ENCODE data around the gene LRBA. TPM values are rescaled to one million over a fixed set of nuclear protein-coding genes. Genes with fewer than 3 reads are reported as not detected.

The LRBA gene
- total and polyA plus RNA-seq, 4 donors = 11.8 to 149 (median 34.2) TPM

- TF ChIP-seq, protein P1, sequence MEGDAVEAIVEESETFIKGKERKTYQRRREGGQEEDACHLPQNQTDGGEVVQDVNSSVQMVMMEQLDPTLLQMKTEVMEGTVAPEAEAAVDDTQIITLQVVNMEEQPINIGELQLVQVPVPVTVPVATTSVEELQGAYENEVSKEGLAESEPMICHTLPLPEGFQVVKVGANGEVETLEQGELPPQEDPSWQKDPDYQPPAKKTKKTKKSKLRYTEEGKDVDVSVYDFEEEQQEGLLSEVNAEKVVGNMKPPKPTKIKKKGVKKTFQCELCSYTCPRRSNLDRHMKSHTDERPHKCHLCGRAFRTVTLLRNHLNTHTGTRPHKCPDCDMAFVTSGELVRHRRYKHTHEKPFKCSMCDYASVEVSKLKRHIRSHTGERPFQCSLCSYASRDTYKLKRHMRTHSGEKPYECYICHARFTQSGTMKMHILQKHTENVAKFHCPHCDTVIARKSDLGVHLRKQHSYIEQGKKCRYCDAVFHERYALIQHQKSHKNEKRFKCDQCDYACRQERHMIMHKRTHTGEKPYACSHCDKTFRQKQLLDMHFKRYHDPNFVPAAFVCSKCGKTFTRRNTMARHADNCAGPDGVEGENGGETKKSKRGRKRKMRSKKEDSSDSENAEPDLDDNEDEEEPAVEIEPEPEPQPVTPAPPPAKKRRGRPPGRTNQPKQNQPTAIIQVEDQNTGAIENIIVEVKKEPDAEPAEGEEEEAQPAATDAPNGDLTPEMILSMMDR (IDR thresholded peaks at IDR 0.05; ENCODE audit: control extremely low read depth, extremely low read depth) = no peak
- no peak overlapping the region for H3K27ac ChIP-seq (ENCODE audit: low read depth in 1 of 2, low read length in 1 of 2)
- peaks cover 4 to 13% (median 5%) of the 10 kb centered on the region in 4 donors for H3K36me3 ChIP-seq (ENCODE audit: control insufficient read depth in 4 of 4, insufficient read depth in 4 of 4, low read length in 4 of 4)
- peaks cover 0 to 2% (median 0%) of the 10 kb centered on the region in 4 donors for H3K9me3 ChIP-seq (ENCODE audit: control insufficient read depth in 4 of 4, insufficient read depth in 3 of 4, low read length in 3 of 4)
- 91 to 93% methylated on average over 1 of the region's 1 CpG for WGBS, 2 donors
- H3K4me1 ChIP-seq (ENCODE audit: control insufficient read depth in 5 of 5, insufficient read depth in 5 of 5, low read length in 5 of 5) = no peaks in the 10 kb centered on the region
- no peak overlapping the region for H3K9ac ChIP-seq (ENCODE audit: insufficient read depth in 1 of 2, low read length in 2 of 2)
- ATAC-seq (ENCODE audit: insufficient read depth, low FRiP score) (no peak), DNase-seq (no peak)
- H3K27me3 ChIP-seq (ENCODE audit: control insufficient read depth in 3 of 3, insufficient read depth in 3 of 3, low read length in 2 of 3) = no peaks in the 10 kb centered on the region
- no peak overlapping the region for H3K4me3 ChIP-seq
Observed at GRCh38 chr4:150268444-150268843, 746.6 kb downstream of the LRBA start.

DNA sequence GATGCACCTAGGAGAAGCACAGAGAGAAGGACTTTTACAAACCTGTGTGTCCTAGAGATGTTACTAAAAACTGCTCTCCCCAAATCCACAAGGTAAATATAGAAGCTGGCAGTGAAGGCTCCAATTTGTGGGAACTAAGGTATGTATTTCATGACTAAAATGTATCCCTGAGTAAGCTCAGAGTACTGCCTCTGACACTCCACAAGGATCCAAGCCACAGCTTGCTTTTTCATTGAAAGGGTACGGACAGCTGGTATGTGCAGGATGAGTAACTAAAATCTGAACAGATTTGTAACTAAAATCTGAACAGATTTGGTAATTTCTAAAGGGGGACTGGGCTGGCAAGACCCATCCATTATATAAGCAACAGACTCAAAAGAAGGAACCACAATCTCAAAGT, 749.3 kb downstream of the LRBA start:
- H3K36me3 ChIP-seq (ENCODE audit: control insufficient read depth in 4 of 4, insufficient read depth in 4 of 4, low read length in 4 of 4) = peaks cover 4 to 13% (median 8%) of the 10 kb centered on the region in 4 donors
- H3K4me1 ChIP-seq (ENCODE audit: control insufficient read depth in 5 of 5, insufficient read depth in 5 of 5, low read length in 5 of 5) = no peaks in the 10 kb centered on the region
- 97 to 100% methylated on average over 1 of the region's 1 CpG for WGBS, 2 donors
- TF ChIP-seq, protein P1 (IDR thresholded peaks at IDR 0.05; ENCODE audit: control extremely low read depth, extremely low read depth) = no peak
- no peak for ATAC-seq (ENCODE audit: insufficient read depth, low FRiP score)
- no peak overlapping the region for H3K9ac ChIP-seq (ENCODE audit: insufficient read depth in 1 of 2, low read length in 2 of 2)
- DNase-seq = no peak
- no peaks in the 10 kb centered on the region for H3K27me3 ChIP-seq (ENCODE audit: control insufficient read depth in 3 of 3, insufficient read depth in 3 of 3, low read length in 2 of 3)
- no peak overlapping the region for H3K27ac ChIP-seq (ENCODE audit: low read depth in 1 of 2, low read length in 1 of 2)
- H3K4me3 ChIP-seq = no peak overlapping the region
- H3K9me3 ChIP-seq (ENCODE audit: control insufficient read depth in 4 of 4, insufficient read depth in 3 of 4, low read length in 3 of 4) = peaks cover 0 to under 1% (median 0%) of the 10 kb centered on the region in 4 donors

DNA sequence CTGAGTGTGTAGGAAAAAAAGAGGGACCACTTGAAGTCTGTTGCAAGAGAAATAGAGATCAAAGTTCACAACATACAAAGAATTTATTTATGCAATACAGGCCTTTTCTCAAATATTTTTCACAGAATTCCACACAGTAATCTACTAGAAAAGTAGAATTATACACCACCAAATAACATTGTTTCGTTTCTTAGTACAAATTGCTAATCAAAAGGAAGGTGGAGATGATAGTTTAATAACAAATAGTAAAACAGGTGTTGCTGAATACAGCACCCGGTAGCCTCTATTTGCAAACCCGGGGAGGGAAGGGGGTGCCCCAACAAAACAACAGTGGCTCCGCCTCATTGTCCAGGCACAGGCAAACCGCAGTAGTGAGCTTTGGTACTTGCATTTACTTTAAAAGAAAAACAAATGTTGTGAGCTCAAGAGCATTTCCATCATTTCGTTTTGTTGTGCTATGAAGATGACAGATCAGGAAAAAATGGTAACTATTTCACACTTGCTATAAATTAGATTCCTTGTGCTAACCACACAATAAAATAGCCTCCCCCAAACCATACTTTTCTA, 750.4 kb downstream of the LRBA start:
- no peak overlapping the region for H3K9ac ChIP-seq (ENCODE audit: insufficient read depth in 1 of 2, low read length in 2 of 2)
- peaks cover 2 to 13% (median 6%) of the 10 kb centered on the region in 4 donors for H3K36me3 ChIP-seq (ENCODE audit: control insufficient read depth in 4 of 4, insufficient read depth in 4 of 4, low read length in 4 of 4)
- no peak overlapping the region for H3K27ac ChIP-seq (ENCODE audit: low read depth in 1 of 2, low read length in 1 of 2)
- H3K27me3 ChIP-seq (ENCODE audit: control insufficient read depth in 3 of 3, insufficient read depth in 3 of 3, low read length in 2 of 3) = no peaks in the 10 kb centered on the region
- WGBS, 2 donors = 82 to 87% methylated on average over 6 of the region's 6 CpGs
- no peak overlapping the region for H3K4me3 ChIP-seq
- no peaks in the 10 kb centered on the region for H3K4me1 ChIP-seq (ENCODE audit: control insufficient read depth in 5 of 5, insufficient read depth in 5 of 5, low read length in 5 of 5)
- H3K9me3 ChIP-seq (ENCODE audit: control insufficient read depth in 4 of 4, insufficient read depth in 3 of 4, low read length in 3 of 4) = no peaks in the 10 kb centered on the region
- TF ChIP-seq, protein P1 (IDR thresholded peaks at IDR 0.05; ENCODE audit: control extremely low read depth, extremely low read depth) = no peak
- ATAC-seq (ENCODE audit: insufficient read depth, low FRiP score) (no peak), DNase-seq (no peak)

GRCh38 chr4:150262611-150263010, 752.5 kb downstream of the LRBA start:
- 89 to 92% methylated on average over 6 of the region's 6 CpGs for WGBS, 2 donors
- no peak for ATAC-seq (ENCODE audit: insufficient read depth, low FRiP score)

More at GRCh38 chr4:150262611-150263010, 752.5 kb downstream of the LRBA start:
- DNase-seq = no peak
- Histone ChIP-seq H3K36me3 (ENCODE audit: control insufficient read depth in 4 of 4, insufficient read depth in 4 of 4, low read length in 4 of 4) (peaks cover 2 to 13% (median 5%) of the 10 kb centered on the region in 4 donors), H3K27me3 (ENCODE audit: control insufficient read depth in 3 of 3, insufficient read depth in 3 of 3, low read length in 2 of 3) (no peaks in the 10 kb centered on the region), H3K9me3 (ENCODE audit: control insufficient read depth in 4 of 4, insufficient read depth in 3 of 4, low read length in 3 of 4) (no peaks in the 10 kb centered on the region), H3K4me1 (ENCODE audit: control insufficient read depth in 5 of 5, insufficient read depth in 5 of 5, low read length in 5 of 5) (no peaks in the 10 kb centered on the region), H3K27ac (ENCODE audit: low read depth in 1 of 2, low read length in 1 of 2) (no peak overlapping the region), H3K9ac (ENCODE audit: insufficient read depth in 1 of 2, low read length in 2 of 2) (no peak overlapping the region), H3K4me3 (no peak overlapping the region)
- TF ChIP-seq, protein P1 (IDR thresholded peaks at IDR 0.05; ENCODE audit: control extremely low read depth, extremely low read depth) = no peak
